HepG2 (cell line): ENCODE measurements around the gene TSPYL4. TPM values are rescaled to one million over a fixed set of nuclear protein-coding genes. Genes with fewer than 3 reads are reported as not detected.
A peak's percentile ranks its signal among the peaks of the same experiment; 100 is the strongest.

Experiments used
- BCL6 ChIP-seq: IDR thresholded peaks from 2 replicates; pipeline ENCODE4 v1.6.1; 2016; ENCODE audit warnings: missing genetic modification reagents, missing compliant biosample characterization
- CBX2 ChIP-seq, 2 experiments: fragments of 200-600 bp in 1 of 2; sonication (generic); formaldehyde crosslinking in 1 of 2; IDR thresholded peaks; 2 replicates each; pipeline versions ENCODE4 v1.7.0 to v1.8.1; 2018 to 2022; ENCODE audit warnings: low read depth in 2 of 2, low read length in 1 of 2, mild to moderate bottlenecking in 1 of 2, missing genetic modification reagents in 1 of 2
- MED1 ChIP-seq: sonication (generic); formaldehyde crosslinking; IDR thresholded peaks from 2 replicates; pipeline ENCODE4 v1.4.0; 2020; ENCODE audit warnings: missing genetic modification reagents
- MEIS2 ChIP-seq: sonication (generic); formaldehyde crosslinking; IDR thresholded peaks from 2 replicates; pipeline ENCODE4 v1.9.0; 2021; ENCODE audit warnings: mild to moderate bottlenecking, missing genetic modification reagents
- PHF5A ChIP-seq: IDR thresholded peaks from one replicate; pipeline ENCODE4 v1.6.1; 2018; ENCODE audit warnings: low read depth, missing genetic modification reagents; ENCODE audit not compliant: unreplicated experiment
- POGZ ChIP-seq: sonication (generic); formaldehyde crosslinking; IDR thresholded peaks from 2 replicates; pipeline ENCODE4 v1.4.0; 2020; ENCODE audit warnings: mild to moderate bottlenecking, missing genetic modification reagents
- POLR2AphosphoS5 ChIP-seq: IDR thresholded peaks from 2 replicates; pipeline ENCODE4 v1.6.1; 2012; ENCODE audit warnings: low read depth, low read length
- PRPF4 ChIP-seq: fragments of 200-400 bp; formaldehyde crosslinking; IDR thresholded peaks from 2 replicates; pipeline ENCODE4 v1.6.1; 2016; ENCODE audit warnings: low read length, low read depth; ENCODE audit not compliant: poor library complexity, severe bottlenecking
- SPEN ChIP-seq: sonication (generic); formaldehyde crosslinking; IDR thresholded peaks from 2 replicates; pipeline ENCODE4 v1.5.1; 2020; ENCODE audit warnings: low read depth, mild to moderate bottlenecking, missing genetic modification reagents
- SRSF1 ChIP-seq: fragments of 200-400 bp; formaldehyde crosslinking; optimal IDR thresholded peaks from 2 replicates; pipeline ENCODE3; 2017; ENCODE audit warnings: mild to moderate bottlenecking, low read depth, low read length, moderate library complexity
- THAP11 ChIP-seq: IDR thresholded peaks from 2 replicates; pipeline ENCODE4 v1.6.1; 2016; ENCODE audit warnings: missing biosample characterization, missing genetic modification reagents
- ZBTB20 ChIP-seq: sonication (generic); formaldehyde crosslinking; IDR thresholded peaks from 2 replicates; pipeline ENCODE4 v1.8.1; 2023; ENCODE audit warnings: missing genetic modification reagents, low read depth, mild to moderate bottlenecking, borderline replicate concordance
- ZNF296 ChIP-seq: sonication (generic); formaldehyde crosslinking; conservative IDR thresholded peaks from 2 replicates; pipeline ENCODE4 v1.5.0; 2020; ENCODE audit warnings: mild to moderate bottlenecking, missing genetic modification reagents
- ZNF333 ChIP-seq: sonication (generic); formaldehyde crosslinking; IDR thresholded peaks from 2 replicates; pipeline ENCODE4 v1.4.0; 2020; ENCODE audit warnings: mild to moderate bottlenecking, missing genetic modification reagents, borderline replicate concordance
- ZNF674 ChIP-seq: sonication (generic); formaldehyde crosslinking; IDR thresholded peaks from 2 replicates; pipeline ENCODE4 v1.5.0; 2020; ENCODE audit warnings: low read depth, mild to moderate bottlenecking, missing genetic modification reagents
- polyA plus RNA-seq, 8 experiments: library from polyadenylated mRNA; depleted of rRNA in 3 of 8; stranded (reverse) in 7 of 8; unstranded in 1 of 8; fragments of >200 nt; fragmentation: Illumina TruSeq in 4 of 8; extraction: Trizol in 4 of 8; gene quantifications; 2 replicates each; pipeline versions ENCODE4 v1.2.1 to v1.2.3, GENCODE V29; 2011 to 2016; ENCODE audit warnings: low read depth in 4 of 8, missing spikeins in 1 of 8, mixed read lengths in 1 of 8; ENCODE audit not compliant: insufficient read depth in 1 of 8
- total RNA-seq, 5 experiments: library from RNA; depleted of rRNA; stranded (reverse); fragments of >200 nt; fragmentation: Illumina TruSeq; extraction: Trizol; gene quantifications; 2 replicates each; pipeline ENCODE4 v1.2.3, GENCODE V29; 2016; ENCODE audit warnings: low read depth in 1 of 5
- TF ChIP-seq, protein P1 (sequence below), 2 experiments: sonication (generic) in 1 of 2; formaldehyde crosslinking in 1 of 2; IDR thresholded peaks; 2 replicates each; pipeline versions ENCODE4 v1.4.0 to v1.6.1; 2018 to 2020; ENCODE audit warnings: missing genetic modification reagents in 2 of 2, borderline replicate concordance in 1 of 2, low read depth in 1 of 2, mild to moderate bottlenecking in 1 of 2, missing biosample characterization in 1 of 2
- TF ChIP-seq, protein P2 (sequence below): sonication (generic); formaldehyde crosslinking; IDR thresholded peaks from 2 replicates; pipeline ENCODE4 v1.5.1; 2020; ENCODE audit warnings: missing genetic modification reagents, mild to moderate bottlenecking, borderline replicate concordance
- TF ChIP-seq, protein P3 (sequence below): sonication (generic); formaldehyde crosslinking; IDR thresholded peaks from 2 replicates; pipeline ENCODE4 v1.5.1; 2020; ENCODE audit warnings: missing genetic modification reagents, mild to moderate bottlenecking, borderline replicate concordance
- TF ChIP-seq, protein P4 (sequence below): conservative IDR thresholded peaks from 2 replicates; pipeline ENCODE4 v1.6.1; 2018; ENCODE audit warnings: missing genetic modification reagents
- TF ChIP-seq, protein P5 (sequence below): sonication (generic); formaldehyde crosslinking; IDR thresholded peaks from 2 replicates; pipeline ENCODE4 v1.4.0; 2020; ENCODE audit warnings: missing genetic modification reagents, borderline replicate concordance

Gene TSPYL4
- total and polyA plus RNA-seq, 2 of the 13 experiments (the other 11 are each of a cell fraction or from before 2014, with no cell fraction given), result 18.0 to 19.7 TPM

DNA sequence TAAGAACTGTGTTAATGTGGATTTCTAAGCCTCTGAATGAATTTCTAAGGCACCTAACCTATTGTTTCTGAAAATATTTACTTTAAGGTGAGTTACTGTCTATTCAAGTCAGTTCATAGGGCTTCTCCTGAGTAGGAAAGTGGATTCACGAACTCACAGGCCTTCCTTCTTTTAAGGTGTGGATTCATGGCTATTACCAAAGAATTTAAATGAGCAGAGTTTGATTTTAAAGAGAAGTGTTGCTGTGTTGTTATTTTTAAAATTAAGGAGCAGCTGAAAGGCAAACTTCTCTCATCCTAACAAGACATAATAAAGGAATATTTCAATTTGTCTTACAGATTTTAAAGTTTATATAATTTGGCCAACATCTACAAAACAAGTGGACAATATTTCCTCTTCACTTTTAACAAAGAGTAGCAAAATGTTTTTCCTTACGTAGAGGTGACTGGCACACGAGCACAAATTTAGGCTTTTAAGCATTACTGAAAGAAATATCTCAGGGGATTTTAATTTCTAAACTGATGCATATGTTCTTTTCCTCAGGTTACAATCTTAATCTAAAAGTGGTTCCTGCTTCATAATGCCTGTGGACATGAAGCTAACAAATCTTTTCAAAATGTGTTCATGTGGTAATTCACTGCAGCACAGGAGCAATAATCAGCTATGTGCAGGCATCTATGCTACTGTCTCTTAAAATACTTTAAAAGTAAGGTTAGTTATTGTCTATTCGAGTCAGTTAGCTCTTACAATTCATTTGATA lies 602 bp upstream of the TSPYL4 start (continued):
- TF ChIP-seq, protein P1, sequence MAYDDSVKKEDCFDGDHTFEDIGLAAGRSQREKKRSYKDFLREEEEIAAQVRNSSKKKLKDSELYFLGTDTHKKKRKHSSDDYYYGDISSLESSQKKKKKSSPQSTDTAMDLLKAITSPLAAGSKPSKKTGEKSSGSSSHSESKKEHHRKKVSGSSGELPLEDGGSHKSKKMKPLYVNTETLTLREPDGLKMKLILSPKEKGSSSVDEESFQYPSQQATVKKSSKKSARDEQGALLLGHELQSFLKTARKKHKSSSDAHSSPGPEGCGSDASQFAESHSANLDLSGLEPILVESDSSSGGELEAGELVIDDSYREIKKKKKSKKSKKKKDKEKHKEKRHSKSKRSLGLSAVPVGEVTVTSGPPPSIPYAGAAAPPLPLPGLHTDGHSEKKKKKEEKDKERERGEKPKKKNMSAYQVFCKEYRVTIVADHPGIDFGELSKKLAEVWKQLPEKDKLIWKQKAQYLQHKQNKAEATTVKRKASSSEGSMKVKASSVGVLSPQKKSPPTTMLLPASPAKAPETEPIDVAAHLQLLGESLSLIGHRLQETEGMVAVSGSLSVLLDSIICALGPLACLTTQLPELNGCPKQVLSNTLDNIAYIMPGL (CRISPR knock-in tag; IDR thresholded peaks at IDR 0.05; ENCODE audit: borderline replicate concordance in 1 of 2, low read depth in 1 of 2), result 0 out of 4 replicates have a peak, but pooled peaks of 1 of the 2 experiments have one; percentile 58
- TF ChIP-seq POGZ (CRISPR knock-in tag), result no peak
- no peak for TF ChIP-seq ZNF333
- no peak; the same call in 1 of the 2 replicates for TF ChIP-seq THAP11 (CRISPR knock-in tag)
- TF ChIP-seq, protein P2, sequence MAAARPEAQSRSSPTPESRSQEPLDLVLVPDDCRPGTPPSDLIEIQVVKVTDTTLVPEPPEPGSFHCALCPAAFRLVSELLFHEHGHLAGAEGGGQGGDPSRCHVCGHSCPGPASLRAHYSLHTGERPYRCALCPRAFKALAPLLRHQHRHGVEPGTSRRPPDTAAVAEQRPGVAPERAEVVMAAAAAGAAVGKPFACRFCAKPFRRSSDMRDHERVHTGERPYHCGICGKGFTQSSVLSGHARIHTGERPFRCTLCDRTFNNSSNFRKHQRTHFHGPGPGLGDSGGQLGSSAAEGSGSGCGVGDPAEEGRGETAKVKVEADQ, result no peak
- peak; percentile 16 for TF ChIP-seq PHF5A
- TF ChIP-seq, protein P3, sequence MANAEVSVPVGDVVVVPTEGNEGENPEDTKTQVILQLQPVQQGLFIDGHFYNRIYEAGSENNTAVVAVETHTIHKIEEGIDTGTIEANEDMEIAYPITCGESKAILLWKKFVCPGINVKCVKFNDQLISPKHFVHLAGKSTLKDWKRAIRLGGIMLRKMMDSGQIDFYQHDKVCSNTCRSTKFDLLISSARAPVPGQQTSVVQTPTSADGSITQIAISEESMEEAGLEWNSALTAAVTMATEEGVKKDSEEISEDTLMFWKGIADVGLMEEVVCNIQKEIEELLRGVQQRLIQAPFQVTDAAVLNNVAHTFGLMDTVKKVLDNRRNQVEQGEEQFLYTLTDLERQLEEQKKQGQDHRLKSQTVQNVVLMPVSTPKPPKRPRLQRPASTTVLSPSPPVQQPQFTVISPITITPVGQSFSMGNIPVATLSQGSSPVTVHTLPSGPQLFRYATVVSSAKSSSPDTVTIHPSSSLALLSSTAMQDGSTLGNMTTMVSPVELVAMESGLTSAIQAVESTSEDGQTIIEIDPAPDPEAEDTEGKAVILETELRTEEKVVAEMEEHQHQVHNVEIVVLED (CRISPR knock-in tag), result 0 out of 2 replicates have a peak, but pooled peaks have one; percentile 27
- TF ChIP-seq SPEN (CRISPR knock-in tag), result no peak
- TF ChIP-seq, protein P4, sequence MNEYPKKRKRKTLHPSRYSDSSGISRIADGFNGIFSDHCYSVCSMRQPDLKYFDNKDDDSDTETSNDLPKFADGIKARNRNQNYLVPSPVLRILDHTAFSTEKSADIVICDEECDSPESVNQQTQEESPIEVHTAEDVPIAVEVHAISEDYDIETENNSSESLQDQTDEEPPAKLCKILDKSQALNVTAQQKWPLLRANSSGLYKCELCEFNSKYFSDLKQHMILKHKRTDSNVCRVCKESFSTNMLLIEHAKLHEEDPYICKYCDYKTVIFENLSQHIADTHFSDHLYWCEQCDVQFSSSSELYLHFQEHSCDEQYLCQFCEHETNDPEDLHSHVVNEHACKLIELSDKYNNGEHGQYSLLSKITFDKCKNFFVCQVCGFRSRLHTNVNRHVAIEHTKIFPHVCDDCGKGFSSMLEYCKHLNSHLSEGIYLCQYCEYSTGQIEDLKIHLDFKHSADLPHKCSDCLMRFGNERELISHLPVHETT (CRISPR knock-in tag), result no peak; the same call in 1 of the 2 replicates
- TF ChIP-seq BCL6 (CRISPR knock-in tag), result no peak
- TF ChIP-seq MEIS2 (CRISPR knock-in tag), result no peak
- TF ChIP-seq, protein P5, sequence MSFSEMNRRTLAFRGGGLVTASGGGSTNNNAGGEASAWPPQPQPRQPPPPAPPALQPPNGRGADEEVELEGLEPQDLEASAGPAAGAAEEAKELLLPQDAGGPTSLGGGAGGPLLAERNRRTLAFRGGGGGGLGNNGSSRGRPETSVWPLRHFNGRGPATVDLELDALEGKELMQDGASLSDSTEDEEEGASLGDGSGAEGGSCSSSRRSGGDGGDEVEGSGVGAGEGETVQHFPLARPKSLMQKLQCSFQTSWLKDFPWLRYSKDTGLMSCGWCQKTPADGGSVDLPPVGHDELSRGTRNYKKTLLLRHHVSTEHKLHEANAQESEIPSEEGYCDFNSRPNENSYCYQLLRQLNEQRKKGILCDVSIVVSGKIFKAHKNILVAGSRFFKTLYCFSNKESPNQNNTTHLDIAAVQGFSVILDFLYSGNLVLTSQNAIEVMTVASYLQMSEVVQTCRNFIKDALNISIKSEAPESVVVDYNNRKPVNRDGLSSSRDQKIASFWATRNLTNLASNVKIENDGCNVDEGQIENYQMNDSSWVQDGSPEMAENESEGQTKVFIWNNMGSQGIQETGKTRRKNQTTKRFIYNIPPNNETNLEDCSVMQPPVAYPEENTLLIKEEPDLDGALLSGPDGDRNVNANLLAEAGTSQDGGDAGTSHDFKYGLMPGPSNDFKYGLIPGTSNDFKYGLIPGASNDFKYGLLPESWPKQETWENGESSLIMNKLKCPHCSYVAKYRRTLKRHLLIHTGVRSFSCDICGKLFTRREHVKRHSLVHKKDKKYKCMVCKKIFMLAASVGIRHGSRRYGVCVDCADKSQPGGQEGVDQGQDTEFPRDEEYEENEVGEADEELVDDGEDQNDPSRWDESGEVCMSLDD (CRISPR knock-in tag), result no peak
- no peak for TF ChIP-seq PRPF4
- no peak for TF ChIP-seq CBX2 (IDR thresholded peaks at IDR 0.05; ENCODE audit: low read depth, low read length)
- no peak for TF ChIP-seq CBX2 (CRISPR knock-in tag; IDR thresholded peaks at IDR 0.05; ENCODE audit: low read depth)
- TF ChIP-seq MED1 (CRISPR knock-in tag), result 0 out of 2 replicates have a peak, but pooled peaks have one; percentile 17
- no peak for TF ChIP-seq ZNF296 (CRISPR knock-in tag)
- TF ChIP-seq ZNF674 (CRISPR knock-in tag), result no peak
- no peak for TF ChIP-seq ZBTB20 (CRISPR knock-in tag)
- TF ChIP-seq SRSF1, result no peak
- no peak for TF ChIP-seq POLR2AphosphoS5
